ENCODE measurements around the gene SNX1.

GRCh38 chr15:64112904-64113303 lies 17.1 kb downstream of the SNX1 start:
- TF ChIP-seq CTCF (IDR thresholded peaks at IDR 0.05) (no peak), POLR2A (IDR thresholded peaks at IDR 0.05) (no peak)
